Stimulated activated CD4-positive, alpha-beta T cell treated with anti-CD3 and anti-CD28 coated beads, Interleukin-15, amount 100 ng/mL, for 24 hours (primary cell): ENCODE measurements around the gene FBXO36.

Experiments used
- DNase-seq: peaks from one replicate; pipeline ENCODE4 v3.0.0-alpha.2; 2020

Gene FBXO36

DNA sequence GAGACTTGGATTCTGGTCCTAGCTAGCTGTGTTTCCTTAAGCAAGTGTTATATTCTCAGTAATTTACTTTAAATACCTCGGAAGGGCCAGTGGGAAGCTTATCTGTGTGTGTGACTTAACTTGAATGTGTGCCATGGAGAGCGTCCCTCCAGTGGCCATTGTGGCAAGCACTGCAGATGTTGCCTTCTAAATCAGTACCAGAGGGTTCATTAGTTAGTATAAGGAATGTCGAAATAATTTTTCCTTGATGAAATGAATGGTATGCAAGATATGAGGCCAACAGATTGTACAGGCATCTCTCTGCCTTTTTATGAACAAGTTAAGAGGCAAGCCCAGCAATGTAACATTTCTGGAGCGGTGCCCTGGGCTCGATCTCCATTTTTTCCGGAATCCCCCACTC lies 52.0 kb downstream of the FBXO36 start:
- no peak for DNase-seq

- peak; percentile 29 for DNase-seq
These were observed 58.3 kb downstream of the FBXO36 start for GRCh38 chr2:229980431-229981184.

GRCh38 chr2:229993236-229993635 lies 70.9 kb downstream of the FBXO36 start:
- DNase-seq, result no peak

GRCh38 chr2:229996320-229996719 lies 74.0 kb downstream of the FBXO36 start:
- no peak for DNase-seq

DNA sequence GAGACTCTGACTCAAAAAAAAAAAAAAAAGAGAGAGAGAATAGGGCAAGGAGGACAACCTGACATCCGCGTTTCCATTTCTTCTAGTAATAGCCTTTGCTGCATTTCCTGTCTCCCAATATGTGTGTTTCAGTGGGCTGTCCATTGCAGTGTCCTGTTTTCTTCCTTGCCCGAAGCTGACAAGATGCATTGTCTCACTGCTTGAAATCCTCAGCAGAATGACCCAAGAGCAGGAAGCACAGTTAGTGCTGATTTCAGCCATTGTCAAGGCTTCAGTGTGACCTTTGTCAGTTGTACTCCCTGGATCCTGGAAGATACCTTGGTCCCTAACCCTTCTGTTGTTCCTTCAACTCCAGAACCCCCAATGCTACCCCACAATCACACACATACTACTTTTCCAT lies 75.3 kb downstream of the FBXO36 start:
- DNase-seq, result no peak

DNA sequence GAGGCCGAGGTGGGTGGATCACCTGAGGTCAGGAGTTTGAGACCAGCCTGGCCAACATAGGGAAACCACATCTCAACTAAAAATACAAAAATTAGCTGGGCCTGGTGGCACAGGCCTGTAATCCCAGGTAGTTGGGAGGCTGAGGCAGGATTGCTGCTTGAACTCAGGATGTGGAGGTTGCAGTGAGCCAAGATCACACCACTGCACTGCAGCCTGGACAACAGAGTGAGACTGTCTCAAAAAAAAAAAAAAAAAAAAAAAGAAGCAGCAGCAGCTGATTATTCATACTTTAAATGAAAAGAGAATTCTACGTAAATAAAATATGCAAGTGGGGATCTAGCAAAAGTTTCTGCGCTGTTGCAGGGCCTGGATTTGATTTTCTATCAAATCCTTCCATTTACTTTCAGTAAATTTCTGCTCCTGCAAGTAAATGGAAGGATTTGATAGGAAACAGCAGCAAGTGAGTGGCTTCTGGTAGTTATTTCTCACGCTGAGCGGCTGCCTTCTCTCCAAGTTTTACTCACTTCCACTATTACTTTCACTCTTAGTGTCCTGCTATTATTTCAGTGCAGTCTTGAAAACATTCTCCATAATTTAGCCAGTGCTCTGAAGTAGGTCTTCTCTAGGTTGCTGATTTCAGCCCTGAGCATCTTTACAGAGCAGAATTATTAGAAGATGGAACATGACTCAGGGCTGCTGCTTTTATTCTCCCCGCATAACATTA lies 78.0 kb downstream of the FBXO36 start:
- no peak for DNase-seq

DNA sequence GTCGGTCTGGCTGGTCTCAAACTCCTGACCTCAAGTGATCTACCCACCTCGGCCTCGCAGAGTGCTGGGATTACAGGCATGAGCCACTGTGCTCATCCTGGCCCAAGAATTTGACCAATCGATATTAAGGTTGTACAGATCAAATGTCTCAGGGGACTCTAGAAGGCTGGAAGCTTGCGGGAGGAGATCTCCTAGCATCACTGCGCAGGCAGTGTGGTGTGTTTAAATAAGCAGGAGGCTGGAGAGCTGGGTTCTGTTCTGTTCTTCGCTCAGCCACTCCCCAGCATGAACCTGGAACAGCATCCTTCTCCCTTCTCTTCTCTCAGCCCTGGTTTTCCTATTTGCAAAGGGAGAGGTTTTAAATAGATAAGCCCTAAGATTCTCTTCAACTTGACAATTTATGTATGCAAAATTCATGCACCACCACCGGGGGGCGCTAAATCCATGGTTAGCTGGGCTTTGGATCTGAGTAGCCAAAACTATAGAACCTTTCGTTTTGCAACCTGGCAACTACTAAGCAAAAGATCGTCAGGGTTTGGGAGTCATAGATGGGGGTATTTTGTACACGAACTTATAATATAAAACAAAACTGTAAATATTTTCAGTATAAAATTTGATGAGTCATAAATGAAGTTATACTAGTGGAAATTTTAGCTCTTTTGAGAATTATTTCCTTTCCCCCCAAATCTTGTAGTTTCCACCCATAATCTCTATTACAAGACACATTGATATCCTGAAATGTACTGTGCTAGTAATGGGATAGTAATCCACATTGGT lies 85.8 kb downstream of the FBXO36 start:
- DNase-seq, result peak; percentile 90

GRCh38 chr2:230008708-230009066 lies 86.4 kb downstream of the FBXO36 start:
- DNase-seq, result no peak

- DNase-seq, result no peak
These were observed 88.2 kb downstream of the FBXO36 start for GRCh38 chr2:230010501-230010900.

DNA sequence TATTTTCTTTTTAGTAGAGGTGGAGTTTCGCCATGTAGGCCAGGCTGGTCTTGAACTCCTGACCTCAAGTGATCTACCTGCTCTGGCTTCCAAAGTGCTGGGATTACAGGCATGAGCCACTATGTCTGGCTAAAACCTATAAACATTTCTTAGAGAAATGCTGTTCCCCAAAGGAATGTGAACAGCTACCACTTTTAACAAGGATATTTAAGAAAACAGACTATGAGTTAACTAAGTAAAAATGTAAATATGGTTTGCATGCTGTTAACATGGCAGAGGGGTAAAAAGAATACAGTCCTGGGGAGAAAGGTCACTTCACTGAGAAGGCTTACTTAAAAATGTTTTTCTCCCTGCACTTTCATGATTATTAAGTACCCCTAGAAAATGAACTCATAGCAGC lies 89.3 kb downstream of the FBXO36 start:
- DNase-seq, result no peak

DNA sequence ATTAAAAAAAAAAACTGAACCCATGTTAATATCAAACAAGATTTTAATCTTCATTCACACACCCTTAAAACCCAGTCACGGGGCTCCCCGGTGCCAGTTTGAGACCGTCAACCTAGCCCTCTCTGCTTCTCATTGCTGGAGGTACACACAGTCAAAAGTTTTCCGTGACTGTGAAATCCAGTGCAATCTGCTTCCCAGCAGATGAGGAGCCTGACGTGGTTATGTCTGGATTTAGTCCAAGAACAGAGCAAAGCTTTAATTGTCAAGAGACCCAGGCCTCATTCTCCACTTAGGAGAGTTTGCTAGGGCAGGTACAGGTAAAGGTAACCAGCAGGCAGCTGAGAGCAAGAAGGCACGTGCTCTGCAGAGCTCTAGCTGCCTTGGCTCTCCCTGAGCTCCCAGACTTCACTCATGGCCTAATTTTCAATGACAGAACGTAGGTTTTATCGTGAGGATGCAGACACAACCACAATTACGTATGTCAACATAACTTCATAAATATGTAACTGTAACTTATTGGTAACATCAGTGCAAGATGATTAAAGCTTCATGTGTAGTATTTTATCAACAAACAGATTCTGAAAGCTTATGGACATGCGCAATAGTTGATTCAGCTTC lies 90.1 kb downstream of the FBXO36 start:
- DNase-seq, result no peak

DNA sequence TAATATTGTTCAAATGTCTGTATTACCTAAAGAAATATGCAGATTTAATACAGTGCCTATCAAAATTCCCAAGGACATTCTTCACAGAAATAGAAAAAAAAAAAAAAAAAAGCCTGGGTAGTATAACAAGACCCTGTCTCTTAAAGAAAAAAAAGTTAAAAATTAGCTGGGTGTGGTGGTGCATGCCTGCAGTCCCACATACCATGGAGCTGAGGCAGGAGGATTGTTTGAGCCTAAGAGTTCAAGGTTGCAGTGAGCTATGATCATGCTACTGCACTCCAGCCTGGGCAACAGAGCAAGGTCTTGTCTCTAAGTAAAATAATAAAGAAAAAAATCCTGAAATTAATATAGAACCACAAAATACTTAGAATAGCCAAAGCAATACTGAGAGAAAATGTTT lies 94.5 kb downstream of the FBXO36 start:
- no peak for DNase-seq

DNA sequence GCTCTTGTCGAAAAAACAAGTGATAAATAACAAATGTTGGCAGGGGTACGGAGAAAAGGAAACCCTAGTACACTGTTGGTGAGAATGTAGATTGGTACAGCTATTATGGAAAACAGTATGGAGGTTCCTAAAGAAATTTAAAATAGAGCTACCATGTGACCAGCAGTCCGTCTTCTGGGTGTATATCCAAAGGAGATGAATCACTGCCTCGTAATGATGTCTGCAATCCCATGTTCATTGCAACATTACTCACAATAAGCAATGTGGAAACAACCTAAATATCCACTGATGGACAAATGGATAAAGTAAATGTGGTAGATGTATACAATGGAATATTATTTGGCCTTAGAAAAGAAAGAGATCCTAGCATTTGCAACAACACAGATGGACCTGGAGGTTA lies 95.8 kb downstream of the FBXO36 start:
- no peak for DNase-seq

DNA sequence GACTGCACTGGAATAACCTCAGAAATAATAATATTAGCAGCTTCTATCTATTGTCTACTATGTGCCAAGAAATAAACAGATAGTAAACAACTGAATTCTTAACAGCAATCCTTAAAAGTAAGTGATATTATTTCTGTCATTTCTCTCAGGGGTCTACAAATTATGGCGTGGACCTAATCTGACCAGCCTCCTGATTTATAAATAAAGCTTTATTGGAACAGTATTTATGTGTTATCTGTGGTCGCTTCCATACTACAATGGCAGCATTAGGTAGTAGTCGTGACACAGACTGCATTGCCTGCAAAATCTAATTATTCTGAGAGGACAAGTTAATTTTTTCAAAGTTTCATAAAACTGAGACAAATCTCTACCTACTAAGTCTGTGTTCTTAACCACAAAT lies 97.4 kb downstream of the FBXO36 start:
- DNase-seq, result no peak

- no peak for DNase-seq
These were observed 101.0 kb downstream of the FBXO36 start for GRCh38 chr2:230023313-230023712.

DNA sequence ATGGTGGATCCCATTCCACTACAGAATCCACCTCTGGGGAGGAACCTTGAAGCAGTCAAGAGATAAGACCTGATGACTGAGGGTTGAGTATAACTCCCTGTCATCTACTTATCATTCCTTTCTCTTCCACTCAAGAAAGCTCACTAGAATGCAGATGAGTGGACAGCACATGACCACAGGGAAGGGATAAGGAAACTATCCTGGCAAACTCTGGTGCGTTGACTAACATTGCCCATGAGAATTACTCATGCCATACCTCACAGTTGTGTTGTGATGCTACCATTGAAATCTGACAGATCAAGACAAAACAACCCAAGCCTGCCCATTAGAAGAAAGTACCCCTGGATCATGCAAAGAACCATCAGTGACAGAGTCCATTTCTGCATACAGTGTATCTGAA lies 119.9 kb downstream of the FBXO36 start:
- no peak for DNase-seq

DNA sequence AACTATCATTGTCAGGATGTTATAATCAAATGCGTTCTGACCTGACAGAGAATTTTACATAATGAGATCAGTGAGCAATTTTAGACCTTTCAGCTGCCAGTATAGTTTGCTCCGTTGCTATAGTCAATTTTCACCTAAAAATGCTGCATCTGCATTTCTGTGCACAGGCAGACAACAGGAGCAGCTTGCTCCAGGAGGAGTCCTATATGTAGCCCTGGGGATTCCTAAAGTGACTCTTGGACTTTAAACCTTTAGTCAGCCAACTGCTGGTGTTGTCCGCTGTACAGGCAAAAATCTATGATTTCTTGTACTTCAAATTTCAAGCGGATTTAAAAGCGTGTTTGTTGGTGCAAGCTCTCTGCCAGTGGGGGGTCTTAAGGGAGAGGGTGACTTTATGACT lies 120.7 kb downstream of the FBXO36 start:
- no peak for DNase-seq

DNA sequence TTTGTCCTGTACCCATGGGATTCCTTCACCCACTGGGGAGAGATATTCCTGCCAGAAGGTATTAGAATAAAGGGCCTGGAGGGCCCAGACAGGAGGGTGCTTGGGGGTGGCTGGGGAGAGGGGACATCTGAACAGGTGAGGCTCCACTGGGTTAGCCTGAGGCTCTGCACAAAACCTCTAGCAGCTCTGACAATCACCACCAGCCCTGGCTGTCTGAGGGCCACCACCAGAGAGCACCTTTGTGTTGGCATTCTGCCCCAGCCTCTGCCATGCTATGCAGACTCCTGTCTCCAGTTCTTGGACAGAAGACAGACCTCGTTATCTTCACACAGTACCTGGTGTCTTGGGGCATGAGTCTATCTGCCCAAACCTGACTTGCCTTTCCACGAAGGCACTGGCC lies 121.2 kb downstream of the FBXO36 start:
- no peak for DNase-seq

GRCh38 chr2:230046491-230046890 lies 124.2 kb downstream of the FBXO36 start:
- DNase-seq, result no peak

DNA sequence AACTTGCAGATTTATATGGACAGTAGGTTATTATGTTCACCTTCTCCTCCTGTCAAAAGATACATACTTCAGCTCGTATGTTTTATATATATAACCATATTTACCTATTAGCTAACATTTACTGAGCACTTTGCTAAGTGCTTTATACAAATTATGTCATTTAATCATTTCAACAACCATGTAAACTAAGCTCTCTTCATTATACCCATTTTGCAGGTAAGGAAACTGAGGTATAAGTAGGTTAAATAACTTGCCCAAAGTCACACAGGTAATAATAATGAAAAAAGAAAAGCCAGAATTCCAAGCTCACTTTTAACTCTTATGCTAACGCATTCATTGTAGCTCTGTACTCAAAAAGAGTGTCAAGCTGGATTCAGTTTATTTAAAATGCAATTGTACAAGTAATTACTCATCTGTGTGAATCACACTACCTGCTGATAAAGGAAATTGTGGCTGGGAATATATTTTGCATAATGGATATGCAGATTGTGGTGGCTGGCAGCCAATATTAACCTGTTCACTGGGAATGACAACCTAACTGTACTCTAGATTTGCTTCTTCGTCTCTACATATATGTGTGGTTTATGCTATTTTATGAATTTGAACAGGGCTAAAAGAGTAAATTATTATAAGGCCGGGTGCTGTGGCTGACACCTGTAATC lies 125.8 kb downstream of the FBXO36 start:
- DNase-seq, result no peak

- DNase-seq, result no peak
These were observed 127.8 kb downstream of the FBXO36 start for GRCh38 chr2:230050136-230050535.

DNA sequence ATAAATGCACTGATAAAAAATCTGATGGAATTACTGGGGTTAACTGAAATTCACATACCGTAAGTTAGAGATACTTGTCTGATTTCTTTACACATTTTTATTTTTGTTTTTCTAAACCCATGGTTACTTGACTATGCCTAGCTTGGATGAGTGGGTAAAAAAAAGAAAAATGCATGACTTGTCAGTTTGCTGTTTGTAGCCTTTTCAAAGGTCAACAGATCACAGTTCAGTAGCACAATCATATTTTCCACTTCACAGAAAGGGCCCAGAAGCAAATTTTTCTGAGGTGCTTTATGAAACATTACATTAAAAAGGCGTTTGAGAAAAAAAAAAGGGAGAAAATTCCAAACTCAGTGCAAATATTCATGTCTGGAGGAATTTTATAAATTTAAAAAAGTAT lies 130.0 kb downstream of the FBXO36 start:
- no peak for DNase-seq
